Amygdala (tissue), 56 donors: ENCODE data around the gene PHRF1.
"Not testable (repeated sequence)": the region's sequence is repeated elsewhere in the genome, so short reads cannot be mapped to it uniquely, and the experiment has no call there.

Experiments used
- DNase-seq, 56 donors: peaks; one replicate each; lab custom pipeline; 2025; lab: John Stamatoyannopoulos, UW

PHRF1 gene

DNA sequence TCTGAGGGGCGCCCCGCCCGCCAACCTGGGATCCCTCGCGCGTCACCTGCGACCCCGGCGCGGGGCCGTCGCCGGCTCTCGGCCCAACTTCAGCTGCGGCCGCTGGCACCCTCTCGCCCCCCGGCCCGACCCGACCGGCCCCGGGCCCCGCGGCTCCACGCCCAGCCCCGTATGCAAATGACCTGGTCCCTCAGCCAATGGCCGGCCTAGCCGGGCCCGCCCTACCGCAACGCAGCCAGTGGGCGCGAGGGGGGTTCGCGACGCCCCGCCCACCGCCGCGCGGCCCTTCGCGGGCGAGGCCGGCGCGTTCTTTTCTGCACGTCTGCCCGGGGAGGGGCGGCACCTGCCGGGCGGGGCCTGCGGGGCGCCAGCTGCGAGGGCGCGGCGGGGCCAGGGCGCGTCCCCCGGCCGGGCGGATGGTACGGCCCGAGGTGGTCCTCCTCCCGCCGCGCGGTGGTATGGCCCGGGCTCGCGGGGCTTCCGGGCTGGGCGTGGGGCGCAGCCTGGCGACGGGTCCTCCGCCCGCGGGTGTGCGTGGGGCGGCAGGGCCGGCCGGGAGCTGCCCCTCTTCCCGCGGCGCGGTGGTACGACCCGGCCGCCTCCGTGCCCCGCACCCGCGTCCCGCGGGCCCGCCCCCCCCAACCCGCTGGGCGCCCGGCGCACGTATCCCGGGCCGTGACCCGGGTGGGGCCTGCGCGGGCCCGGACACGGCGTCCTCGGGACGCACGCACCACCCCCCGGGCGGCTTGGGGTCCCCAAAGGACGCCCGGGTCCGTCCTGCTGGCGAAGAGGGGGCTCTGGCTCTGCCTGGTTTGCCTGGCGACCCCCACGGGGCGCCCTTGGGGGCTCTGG is 7.7 kb upstream of the PHRF1 start:
- peak in 55 of 56 donors; percentile 34 to 93 (median 80) for DNase-seq

DNA sequence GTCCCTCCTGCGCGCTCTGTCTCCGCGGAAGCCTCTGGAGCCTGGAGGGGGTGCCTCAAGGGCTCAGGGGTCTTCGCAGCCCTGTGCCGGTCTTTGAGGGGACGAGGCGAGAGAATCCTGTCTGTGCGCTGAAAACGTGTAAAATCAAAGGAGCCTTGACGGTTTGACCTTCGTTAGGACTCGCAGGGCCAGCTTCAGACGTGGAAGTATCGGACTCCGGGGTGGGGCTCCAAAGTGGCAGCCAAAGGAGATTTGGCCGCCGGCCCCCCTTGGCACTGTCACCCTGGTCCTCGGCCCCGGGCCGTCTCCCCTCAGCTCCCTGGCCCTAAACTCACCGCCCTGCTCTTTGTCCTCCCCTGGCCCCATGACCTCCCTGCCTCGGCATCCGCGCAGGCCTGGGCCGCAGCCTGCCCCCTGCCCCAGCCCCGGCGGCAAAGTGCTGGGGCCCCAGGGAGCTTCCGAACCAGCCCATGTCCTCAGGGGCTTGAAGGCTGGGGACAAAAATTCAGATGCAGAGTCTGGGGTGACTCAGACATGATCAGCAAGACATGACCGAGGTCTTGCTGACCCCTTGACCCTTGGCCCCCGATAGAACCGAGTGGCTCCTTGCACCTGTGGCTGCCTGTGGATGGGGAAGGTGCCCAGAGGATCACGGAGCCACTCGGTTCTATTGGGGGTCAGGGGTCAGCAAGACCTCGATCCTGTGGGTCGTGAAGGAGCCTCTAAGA is 6.9 kb upstream of the PHRF1 start:
- no peak for DNase-seq

DNA sequence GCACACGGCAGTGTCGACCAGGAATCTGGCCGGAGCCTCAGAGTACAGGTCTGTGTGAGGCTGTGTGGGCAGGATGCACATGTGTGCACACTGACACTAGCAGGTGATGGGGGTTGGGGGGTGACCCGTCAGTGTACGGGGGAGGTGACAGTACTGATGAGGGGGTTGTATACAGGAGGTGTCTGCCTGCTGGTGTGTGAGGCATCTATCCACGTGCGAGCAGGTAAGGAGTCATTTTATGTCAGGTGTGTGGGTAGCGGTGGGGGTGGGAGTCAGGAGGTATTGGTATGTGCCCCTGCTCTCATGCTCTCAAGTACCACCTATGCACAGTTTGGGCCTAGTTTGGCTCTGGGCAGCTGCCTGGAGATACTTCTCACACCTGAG is 4.5 kb upstream of the PHRF1 start:
- DNase-seq = no peak

DNA sequence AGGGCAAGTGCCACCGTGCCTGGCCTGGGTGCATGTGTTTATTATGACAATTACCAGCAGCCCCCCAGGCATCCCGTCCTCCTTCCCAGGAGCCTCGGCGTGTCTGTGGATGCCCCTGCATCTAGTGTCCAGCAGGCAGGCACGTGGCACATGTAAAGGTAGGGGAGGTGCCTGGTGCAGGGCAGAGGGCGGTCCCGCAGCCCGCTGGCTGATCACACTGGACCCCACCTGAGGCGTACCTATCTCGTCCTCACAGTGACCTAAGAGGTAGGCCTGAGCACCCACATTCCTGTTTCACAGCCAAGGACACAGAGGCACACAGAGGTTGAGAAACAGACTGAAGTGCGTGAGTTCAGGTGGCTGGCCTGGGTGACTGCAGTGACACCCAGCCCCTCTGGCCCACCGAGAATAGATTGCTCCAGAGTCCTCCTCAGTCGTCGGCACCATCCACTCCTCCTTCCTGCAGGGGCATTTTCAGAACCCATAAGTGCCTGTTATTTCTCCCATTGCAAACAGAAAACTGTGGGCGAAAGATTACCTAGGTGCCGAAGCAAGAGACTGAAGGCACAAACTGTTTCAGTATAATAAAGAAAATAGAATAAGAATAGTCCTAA is 3.0 kb upstream of the PHRF1 start:
- no peak for DNase-seq

DNA sequence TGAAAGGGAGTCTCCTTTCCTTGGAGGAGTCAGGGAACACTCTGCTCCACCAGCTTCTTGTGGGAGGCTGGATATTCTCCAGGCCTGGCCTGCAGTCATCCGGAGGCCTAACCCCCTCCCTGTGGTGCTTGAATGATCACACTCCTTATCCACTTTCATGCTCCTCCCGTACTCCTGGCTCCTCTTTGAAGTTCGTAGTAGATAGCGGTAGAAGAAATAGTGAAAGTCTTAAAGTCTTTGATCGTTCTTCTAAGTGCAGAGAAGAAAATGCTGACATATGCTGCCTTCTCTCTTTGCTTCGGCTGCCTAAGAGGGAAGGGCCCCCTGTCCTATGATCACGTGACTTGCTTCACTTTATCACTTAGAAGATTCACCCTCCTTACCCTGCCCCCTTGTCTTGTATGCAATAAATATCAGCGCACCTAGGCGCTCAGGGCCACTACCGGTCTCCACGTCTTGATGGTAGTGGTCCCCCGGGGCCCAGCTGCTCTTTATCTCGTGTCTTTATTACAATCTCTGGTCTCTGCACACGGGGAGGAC is 2.2 kb upstream of the PHRF1 start:
- not testable (repeated sequence) for DNase-seq

DNA sequence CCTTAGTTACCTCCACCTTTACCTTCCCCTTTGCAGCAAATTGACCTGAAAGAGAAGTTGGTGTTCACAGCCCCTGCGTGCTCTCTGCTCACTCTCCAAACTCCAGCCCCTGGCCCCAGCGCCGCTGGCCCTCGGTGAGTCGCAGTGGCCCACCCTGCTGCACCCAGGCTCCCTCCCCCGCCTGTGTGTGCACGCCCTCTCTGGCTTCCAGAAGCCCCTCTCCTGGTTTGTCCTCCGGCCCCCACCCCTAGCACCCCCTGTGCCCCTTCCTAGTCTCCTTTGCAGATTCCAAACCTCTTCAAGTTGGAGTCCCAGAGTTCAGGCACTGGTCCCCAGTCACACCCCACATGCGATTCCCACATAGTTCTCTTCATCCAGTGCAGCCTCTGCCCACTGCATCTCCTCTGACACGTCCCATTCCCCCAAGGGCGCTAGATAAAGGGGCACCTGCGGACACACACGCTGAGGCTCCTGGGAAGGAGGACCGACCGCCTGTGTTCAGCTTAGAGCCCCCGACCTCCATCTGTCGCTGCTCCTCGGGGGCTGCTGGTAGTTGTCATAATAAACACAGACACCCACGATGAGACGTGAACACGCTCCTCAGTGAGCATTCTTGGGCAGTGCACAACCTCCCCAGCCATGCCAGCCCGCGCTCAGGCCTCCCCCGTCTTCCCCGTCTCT is 1.5 kb upstream of the PHRF1 start:
- no peak for DNase-seq

DNA sequence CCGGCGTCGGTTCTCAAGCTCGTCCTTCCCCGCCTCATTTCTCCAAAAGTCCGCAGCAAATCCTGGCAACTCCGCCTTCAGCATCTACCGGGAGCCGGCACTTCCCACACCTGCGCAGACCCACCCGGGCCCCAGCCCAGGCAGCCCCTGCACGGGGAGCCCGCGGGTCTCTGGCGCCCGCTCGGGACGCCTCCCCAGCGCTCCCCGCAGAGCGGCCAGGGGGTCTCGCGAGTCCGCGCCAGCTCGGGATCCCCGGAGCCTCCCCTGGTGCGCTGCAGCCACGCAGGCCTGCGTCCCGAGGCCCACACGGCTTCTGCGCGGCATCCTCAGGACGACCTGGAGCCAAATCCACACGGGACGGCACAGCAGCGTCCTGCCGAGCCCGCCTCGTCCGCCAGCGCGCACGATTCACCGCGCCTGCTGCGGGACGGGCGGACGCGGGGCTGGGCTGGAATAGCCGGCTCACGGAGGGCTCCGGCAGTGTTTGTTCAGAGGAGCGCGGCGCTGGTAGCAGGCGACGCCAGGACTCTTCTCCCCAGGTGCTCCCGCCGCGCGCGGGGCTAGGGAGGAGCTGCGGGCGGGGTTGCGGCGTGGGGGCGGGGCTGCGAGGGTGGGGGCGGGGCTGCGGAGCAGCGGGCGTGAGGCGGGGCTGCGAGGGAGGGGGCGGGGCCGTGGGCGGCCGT is 816 bp upstream of the PHRF1 start:
- DNase-seq = peak in 1 of 56 donors; percentile 41

DNA sequence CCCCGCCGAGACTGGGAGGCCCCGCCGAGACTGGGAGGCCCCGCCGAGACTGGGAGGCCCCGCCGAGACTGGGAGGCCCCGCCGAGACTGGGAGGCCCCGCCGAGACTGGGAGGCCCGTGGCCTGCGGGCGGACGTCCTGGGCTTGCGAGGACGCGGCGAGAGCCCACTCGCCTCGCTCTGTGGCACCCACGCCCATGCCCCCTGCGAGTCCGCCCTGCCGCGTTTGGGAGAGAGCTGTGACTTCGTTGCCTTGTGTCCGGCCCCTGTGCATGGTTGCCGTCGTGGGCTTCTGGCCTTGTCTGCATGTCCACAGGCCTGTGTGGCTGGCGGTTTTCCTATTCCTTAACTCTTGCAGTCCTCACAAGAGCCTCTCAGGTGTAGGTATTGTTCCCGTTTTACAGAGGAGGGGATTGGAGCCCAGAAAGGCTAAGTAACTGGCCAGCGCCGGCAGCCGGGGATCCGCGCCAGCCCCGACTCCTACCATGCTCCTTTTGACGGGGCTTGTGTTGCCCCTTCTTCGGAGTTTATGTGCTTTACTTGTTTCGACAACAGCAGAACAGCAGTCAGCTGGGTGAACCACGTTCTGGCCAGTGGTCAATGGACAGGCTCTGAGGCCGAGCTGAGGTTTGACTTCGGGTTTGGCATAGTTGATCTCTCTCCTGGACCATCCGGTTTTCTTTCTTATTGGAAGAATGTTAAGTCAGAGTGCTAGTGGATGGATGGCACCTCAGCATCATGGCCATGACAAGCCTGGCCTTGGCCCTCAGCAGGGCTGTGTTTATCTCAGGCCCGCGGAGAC is 741 bp downstream of the PHRF1 start:
- DNase-seq = no peak

DNA sequence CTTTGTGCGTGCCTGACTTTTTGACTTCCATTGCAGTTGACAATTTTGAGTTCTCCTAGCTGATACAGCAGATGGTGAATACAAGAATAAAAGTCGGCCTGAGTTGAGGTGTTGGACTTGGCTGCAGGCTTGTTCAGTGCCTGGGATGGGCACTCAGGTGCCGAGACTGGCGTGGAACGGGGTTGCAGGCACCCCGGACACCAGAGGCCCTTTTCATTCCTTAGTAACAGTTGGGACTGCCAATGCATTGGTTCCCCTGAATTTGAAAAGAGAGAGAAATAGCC is 1.3 kb downstream of the PHRF1 start:
- DNase-seq = no peak

DNA sequence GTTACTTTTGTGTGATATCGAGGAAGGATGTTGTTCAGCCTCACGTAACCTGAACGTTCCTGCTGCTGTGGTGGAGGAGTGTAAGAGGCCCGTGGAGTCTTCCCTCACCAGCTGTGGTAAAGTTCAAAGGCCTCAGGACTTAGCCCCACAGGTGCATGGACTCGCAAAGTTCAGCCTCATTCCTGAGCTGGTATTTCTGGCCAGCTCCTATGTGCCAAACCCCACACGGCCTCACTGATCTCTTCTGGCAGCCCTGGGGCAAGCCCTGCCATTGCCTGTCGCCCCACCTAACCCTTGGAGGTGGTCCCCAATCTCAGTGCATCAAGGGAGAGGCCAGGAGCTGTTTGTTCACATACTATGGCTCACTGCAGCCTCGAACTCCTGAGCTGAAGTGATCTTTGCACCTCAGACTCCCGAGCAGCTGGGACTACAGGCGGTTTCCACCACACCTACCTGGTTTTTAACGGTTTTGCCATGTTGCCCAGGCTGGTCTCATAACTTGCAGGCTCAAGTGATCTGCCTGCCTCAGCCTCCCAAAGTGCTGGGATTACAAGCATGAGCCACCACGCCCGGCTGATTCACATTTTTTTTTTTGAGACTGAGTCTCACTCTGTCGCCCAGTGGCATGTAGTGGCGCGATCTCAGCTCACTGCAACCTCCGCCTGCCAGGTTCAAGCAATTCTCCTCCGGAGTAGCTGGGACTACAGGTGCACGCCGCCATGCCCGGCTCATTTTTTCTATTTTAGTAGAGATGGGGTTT is 2.2 kb downstream of the PHRF1 start:
- no peak for DNase-seq

DNA sequence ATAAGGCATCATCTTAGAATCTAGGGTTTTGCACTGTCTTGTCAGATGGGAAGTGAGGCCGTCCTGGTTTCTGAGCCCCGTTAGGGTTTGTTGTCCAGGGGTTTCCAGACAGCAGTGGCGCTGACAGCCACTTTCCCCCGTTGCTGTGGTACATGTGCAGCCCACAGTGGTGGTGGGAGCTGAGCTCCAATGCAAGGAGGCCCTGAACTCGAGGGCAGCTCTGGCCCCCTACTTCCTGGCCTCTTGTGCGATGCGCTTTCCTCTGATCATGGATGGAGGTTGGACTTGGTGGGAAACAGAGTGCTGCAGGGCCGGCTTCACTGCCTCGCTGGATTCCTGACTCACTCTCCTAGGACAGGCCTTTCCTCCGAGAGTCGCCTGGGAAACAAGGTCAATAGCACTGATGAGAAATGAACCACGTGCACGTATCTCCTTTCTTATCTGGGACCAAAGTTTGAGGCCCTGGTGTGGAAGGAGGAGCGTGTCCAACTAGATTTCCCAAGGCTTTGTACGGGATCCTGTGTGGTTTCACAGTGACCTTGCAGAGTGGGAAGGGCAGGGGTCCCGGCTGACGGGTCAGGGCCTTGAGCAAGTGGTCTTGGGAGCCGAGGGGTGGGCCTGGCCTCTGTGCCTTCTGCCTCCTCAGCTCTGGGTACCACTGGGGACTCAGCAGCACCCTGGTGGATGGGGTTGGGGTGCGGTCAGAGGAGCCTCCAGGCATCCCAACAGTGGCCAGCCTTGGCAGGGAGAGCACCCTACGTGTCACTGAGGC is 3.7 kb downstream of the PHRF1 start:
- DNase-seq = no peak

DNA sequence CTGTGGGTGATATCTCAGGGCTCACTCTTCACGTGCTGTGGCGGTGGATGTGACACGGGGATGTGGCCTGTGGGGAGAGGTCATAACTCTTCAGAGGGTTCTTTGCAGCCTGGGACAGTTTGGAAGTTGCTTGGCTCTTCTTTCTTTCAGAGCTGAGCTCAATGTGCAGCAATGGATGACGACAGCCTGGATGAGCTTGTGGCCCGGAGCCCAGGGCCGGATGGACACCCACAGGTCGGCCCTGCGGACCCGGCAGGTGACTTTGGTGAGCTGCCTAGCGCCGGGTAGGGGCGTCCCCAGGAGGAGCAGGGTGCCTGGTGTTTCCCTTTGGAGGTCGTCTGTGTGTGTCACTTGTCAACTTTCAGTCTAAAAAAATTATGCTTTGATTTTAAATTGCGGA is 5.1 kb downstream of the PHRF1 start:
- no peak for DNase-seq

DNA sequence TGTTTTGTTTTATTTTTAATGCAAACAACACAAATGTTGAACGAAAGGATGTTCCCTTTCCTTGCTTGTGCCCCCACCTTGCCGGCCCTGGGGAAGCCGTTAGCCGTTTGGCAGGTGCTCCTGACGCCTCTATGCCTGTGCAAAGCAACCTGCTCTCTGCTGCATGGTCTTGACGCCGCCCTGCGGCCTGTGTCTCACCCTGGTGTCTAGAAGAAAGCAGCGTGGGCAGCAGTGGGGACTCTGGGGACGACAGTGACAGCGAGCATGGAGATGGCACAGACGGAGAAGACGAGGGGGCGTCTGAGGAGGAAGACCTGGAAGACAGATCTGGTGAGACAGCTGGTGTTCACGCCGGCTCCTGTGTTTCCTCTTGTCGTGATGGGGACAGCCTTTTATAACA is 5.5 kb downstream of the PHRF1 start:
- DNase-seq = peak in 16 of 56 donors; percentile 16 to 69 (median 33)

DNA sequence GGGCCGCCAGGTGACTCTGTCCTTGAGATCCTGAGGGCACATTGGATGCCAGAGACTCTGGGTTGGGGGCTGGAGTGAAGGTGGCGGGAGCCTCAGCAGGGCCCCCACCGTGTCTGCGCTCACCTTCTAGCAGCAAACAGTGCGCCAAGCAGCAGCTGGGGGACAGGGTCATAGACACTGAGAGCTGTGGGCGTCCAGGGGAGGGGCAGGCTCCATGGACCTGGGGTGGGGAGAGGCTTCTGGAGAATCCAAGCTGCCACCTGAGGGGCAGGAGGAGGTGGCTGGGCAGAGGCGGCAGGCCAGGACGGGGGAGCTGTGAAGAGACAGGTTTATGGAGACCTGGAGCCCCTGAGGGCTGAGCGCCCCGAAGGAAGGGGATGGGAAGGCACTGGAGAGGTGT is 8.0 kb downstream of the PHRF1 start:
- DNase-seq = no peak

DNA sequence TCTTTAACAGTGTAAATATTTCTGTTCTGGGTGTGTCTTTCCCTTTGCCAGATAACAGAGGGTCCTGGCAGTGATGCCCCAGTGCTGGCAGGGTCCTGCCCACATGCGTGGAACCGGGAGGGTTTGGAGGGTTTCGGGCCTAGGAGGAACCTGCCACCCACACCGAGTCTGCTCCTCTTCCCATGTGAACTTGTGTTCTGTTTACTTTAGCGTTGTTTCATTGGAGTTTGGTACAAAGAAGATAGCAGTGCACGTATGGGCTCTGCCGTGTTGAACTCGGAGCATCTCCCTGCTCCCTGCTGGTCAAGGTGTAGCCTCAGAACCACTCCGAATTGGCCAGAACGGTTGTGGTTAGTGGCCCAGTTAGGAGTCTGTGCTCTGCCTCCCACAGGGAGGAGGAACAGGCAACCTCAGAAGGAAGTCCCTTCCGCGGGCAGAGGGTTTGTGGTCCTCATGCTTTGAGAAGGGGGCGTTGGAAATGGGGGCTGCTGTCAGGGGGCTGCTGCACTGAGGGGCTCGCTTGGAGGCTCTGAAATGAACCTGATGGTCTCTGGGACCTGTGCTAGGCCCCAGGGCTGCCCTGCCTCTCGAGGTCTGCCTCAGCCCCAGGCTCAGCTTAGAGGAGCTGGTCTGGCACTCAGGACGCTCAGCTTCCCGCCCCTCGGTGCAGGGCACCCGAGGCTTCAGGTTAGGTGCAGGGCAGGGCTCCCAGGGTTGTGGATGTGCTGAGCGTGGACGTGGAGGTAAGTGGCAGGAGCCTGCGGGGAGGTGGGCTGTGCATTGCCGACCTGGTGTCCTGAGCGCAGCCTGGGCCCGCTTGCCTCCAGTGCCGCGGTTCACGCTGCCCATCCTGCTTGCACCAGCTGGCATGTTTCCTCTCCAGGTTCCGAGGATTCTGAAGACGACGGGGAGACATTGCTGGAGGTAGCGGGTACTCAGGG is 10.4 kb downstream of the PHRF1 start:
- DNase-seq = no peak

DNA sequence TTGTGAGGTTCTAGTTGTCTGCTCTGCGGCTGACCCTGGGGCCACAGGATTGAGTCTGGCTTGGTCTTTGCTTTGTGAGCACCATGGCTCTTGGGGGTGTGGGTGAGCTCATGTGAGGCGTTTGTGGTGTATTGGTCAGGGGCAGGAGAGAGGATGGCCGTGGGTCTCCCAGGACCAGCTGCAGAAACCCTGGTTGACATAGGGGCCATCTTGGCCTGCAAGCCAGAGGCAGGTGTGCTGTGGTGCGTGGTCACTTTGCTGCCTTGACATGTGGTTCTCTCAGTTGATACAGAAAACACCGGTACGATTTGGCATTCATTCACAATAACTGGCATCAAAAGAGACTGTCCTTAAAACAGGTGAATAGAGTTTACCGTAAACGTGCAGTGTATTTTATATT is 11.3 kb downstream of the PHRF1 start:
- DNase-seq = no peak

DNA sequence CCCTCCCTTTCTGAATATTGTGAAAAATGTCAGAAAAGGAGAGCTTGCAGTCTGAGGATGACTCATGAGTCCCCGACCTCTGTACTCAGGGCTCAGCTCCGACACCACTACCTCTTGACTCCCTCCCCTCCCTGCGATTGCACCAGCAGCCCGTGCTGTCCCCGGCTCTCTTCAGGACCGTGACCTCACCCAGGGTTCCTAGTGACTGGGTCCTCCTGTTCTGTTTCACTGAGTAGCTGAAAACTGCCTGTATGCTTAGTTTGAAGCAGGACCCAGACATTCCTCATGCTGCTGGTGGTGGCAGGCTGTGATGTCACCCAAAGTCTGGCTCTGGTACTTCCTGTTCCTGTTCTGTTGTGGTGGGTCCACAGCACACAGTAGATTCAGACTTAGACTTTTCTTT is 11.7 kb downstream of the PHRF1 start:
- no peak for DNase-seq
